COR-L47 (cell line): ENCODE data around the gene OR56A5.
"Not testable (repeated sequence)": the region's sequence is repeated elsewhere in the genome, so short reads cannot be mapped to it uniquely, and the experiment has no call there.

ENCODE experiments used
- DNase-seq: peaks from one replicate; lab custom pipeline; 2025; lab: John Stamatoyannopoulos, UW

The OR56A5 gene

GRCh38 chr11:5968394-5968793 is at the start of gene OR56A5:
Gene OR56A5, minus strand, starts transcription at chr11:5968494. Its CDS starts 0 bp downstream, at chr11:5968494.
- no peak for DNase-seq

GRCh38 chr11:6013042-6013441 is 44.7 kb upstream of the OR56A5 start:
- DNase-seq = no peak

GRCh38 chr11:6012035-6012668 is 43.9 kb upstream of the OR56A5 start:
- DNase-seq = no peak

- no peak for DNase-seq
Measured at GRCh38 chr11:6006846-6007245, 38.6 kb upstream of the OR56A5 start, which contains the start of gene OR56A4. Gene OR56A4, minus strand, starts transcription at chr11:6006946. Its CDS starts 3,954 bp downstream, at chr11:6002992.

GRCh38 chr11:6006395-6006794 is 38.1 kb upstream of the OR56A5 start:
- DNase-seq = no peak

- no peak for DNase-seq
Measured at GRCh38 chr11:6002202-6002699, 34.0 kb upstream of the OR56A5 start.

GRCh38 chr11:5994791-5995190 is 26.5 kb upstream of the OR56A5 start:
- no peak for DNase-seq

- peak; percentile 1 for DNase-seq
Measured at GRCh38 chr11:5992604-5993251, 24.4 kb upstream of the OR56A5 start.

- no peak for DNase-seq
Measured at GRCh38 chr11:5992150-5992549, 23.9 kb upstream of the OR56A5 start.

GRCh38 chr11:5989203-5989602 is 20.9 kb upstream of the OR56A5 start:
- DNase-seq = no peak

- no peak for DNase-seq
Measured at GRCh38 chr11:5986885-5987284, 18.6 kb upstream of the OR56A5 start, which contains the start of gene OR52L1. Gene OR52L1, minus strand, starts transcription at chr11:5986985. Its CDS starts 55 bp downstream, at chr11:5986930.

GRCh38 chr11:5983443-5983842 is 15.1 kb upstream of the OR56A5 start:
- no peak for DNase-seq

GRCh38 chr11:5973530-5973929 is 5.2 kb upstream of the OR56A5 start:
- no peak for DNase-seq

GRCh38 chr11:5967708-5968107 is 586 bp downstream of the OR56A5 start:
- DNase-seq = no peak

GRCh38 chr11:5966958-5967357 is 1.3 kb downstream of the OR56A5 start:
- no peak for DNase-seq

GRCh38 chr11:5960704-5961320 is 7.5 kb downstream of the OR56A5 start:
- DNase-seq = not testable (repeated sequence)

GRCh38 chr11:5955586-5955985 is 12.7 kb downstream of the OR56A5 start:
- DNase-seq = no peak

GRCh38 chr11:5941951-5942350 is 26.3 kb downstream of the OR56A5 start, which contains the start of gene OR56A3:
Gene OR56A3, plus strand, starts transcription at chr11:5942251. Its CDS starts 5,096 bp downstream, at chr11:5947347.
- no peak for DNase-seq

GRCh38 chr11:5940748-5941147 is 27.5 kb downstream of the OR56A5 start:
- DNase-seq = no peak

- DNase-seq = no peak
Measured at GRCh38 chr11:5938603-5938965, 29.7 kb downstream of the OR56A5 start.

- no peak for DNase-seq
Measured at GRCh38 chr11:5937868-5938602, 30.3 kb downstream of the OR56A5 start.

- no peak for DNase-seq
Measured at GRCh38 chr11:5933116-5933515, 35.2 kb downstream of the OR56A5 start.
